ENCODE measurements around the gene OR2W3. TPM values are rescaled to one million over a fixed set of nuclear protein-coding genes. Genes with fewer than 3 reads are reported as not detected.
"Not testable (repeated sequence)": the region's sequence is repeated elsewhere in the genome, so short reads cannot be mapped to it uniquely, and the experiment has no call there.

OR2W3 gene
- total RNA-seq, 4 donors from 2014 or later: 0.49 TPM; not detected in 3

DNA sequence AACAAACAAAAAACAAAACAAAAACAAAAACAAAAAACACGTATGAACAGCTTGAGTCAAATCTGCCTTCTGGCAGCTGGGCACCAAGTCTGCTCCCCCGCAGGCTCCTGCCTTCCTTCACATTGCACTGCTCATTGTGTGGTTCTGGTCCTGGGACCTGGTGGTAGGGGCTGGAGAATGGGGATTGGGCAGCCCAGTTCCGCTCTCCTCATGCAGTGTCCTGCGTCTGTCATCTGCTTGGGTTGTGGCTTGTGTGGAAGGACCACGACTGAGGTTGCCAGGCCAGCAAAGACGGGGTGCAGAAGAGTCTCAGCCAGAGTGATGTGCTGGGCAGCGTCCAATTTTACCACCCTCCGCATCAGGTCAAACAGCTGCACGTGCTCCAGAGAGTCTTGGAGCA is 40.4 kb downstream of the OR2W3 start:
- no peak overlapping the region for H3K27ac ChIP-seq
- H3K4me1 ChIP-seq: no peaks in the 10 kb centered on the region
- no peaks in the 10 kb centered on the region for H3K9me3 ChIP-seq
- no peak for TF ChIP-seq POLR2A (IDR thresholded peaks at IDR 0.05)
- TF ChIP-seq, protein P1, sequence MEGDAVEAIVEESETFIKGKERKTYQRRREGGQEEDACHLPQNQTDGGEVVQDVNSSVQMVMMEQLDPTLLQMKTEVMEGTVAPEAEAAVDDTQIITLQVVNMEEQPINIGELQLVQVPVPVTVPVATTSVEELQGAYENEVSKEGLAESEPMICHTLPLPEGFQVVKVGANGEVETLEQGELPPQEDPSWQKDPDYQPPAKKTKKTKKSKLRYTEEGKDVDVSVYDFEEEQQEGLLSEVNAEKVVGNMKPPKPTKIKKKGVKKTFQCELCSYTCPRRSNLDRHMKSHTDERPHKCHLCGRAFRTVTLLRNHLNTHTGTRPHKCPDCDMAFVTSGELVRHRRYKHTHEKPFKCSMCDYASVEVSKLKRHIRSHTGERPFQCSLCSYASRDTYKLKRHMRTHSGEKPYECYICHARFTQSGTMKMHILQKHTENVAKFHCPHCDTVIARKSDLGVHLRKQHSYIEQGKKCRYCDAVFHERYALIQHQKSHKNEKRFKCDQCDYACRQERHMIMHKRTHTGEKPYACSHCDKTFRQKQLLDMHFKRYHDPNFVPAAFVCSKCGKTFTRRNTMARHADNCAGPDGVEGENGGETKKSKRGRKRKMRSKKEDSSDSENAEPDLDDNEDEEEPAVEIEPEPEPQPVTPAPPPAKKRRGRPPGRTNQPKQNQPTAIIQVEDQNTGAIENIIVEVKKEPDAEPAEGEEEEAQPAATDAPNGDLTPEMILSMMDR (IDR thresholded peaks at IDR 0.05): no peak
- intact Hi-C loops (cut with DNase I; ENCODE audit: low total_unique reads): no loop called here
- no peak for DNase-seq
- H3K4me3 ChIP-seq: no peak overlapping the region
- H3K27me3 ChIP-seq: no peaks in the 10 kb centered on the region
- no peaks in the 10 kb centered on the region for H3K36me3 ChIP-seq

- H3K27me3 ChIP-seq: no peaks in the 10 kb centered on the region
- DNase-seq: no peak
- H3K4me1 ChIP-seq: no peaks in the 10 kb centered on the region
- no peaks in the 10 kb centered on the region for H3K36me3 ChIP-seq
- H3K27ac ChIP-seq: no peak overlapping the region
- intact Hi-C loops (cut with DNase I; ENCODE audit: low total_unique reads): no loop called here
- H3K9me3 ChIP-seq: no peaks in the 10 kb centered on the region
- no peak overlapping the region for H3K4me3 ChIP-seq
- TF ChIP-seq, protein P1 (IDR thresholded peaks at IDR 0.05): no peak
- TF ChIP-seq POLR2A (IDR thresholded peaks at IDR 0.05): no peak
These were observed 41.0 kb downstream of the OR2W3 start for GRCh38 chr1:247936415-247936814.

DNA sequence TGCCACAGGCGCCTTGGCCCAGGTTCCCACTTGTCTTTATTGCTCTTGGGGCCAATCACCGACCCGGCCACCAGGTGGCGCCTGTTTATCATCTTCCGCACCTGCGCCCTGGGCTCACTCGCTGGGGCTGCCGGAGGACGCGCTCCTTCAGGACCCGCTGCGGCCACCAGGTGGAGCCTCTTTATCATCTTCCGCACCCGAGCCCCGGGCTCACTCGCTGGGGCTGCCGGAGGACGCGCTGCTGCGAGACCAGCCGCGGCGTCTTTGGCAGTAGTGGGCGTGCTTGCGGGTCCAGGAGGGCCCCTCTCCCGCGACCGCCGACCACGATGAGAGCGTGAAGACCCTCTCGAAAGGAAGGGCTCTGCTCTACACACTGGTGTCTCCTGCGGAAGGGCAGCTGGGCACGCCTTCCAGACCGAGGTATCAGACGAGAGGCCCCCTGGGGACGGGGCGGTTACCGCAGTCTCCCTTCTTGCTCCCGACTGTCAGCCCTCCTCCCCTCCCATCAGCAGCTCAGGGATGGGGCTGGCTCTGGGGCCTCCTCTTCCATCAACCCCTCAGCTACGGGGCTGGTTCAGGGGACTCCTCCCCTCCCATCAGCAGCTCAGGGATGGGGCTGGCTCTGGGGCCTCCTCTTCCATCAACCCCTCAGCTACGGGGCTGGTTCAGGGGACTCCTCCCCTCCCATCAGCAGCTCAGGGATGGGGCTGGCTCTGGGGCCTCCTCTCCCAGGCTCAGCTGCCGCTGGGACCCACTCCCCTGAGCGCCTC is 41.8 kb downstream of the OR2W3 start:
- H3K27ac ChIP-seq; H3K36me3 ChIP-seq; intact Hi-C loops (cut with DNase I; ENCODE audit: low total_unique reads); H3K4me1 ChIP-seq; H3K9me3 ChIP-seq; H3K27me3 ChIP-seq: not testable (repeated sequence)
- H3K4me3 ChIP-seq: peak overlapping the region in 1 of 2 donors; percentile 21
- TF ChIP-seq, protein P1 (IDR thresholded peaks at IDR 0.05): peak in 2 of 4 experiments; percentile 17 to 47
- DNase-seq: peak; percentile 21 to 29

GRCh38 chr1:247942624-247943023 is 47.2 kb downstream of the OR2W3 start:
- TF ChIP-seq, protein P1 (IDR thresholded peaks at IDR 0.05): no peak
- no peak for TF ChIP-seq POLR2A (IDR thresholded peaks at IDR 0.05)
- Histone ChIP-seq H3K4me1 (no peaks in the 10 kb centered on the region), H3K27me3 (no peaks in the 10 kb centered on the region), H3K27ac (no peak overlapping the region), H3K36me3 (no peaks in the 10 kb centered on the region), H3K4me3 (no peak overlapping the region), H3K9me3 (no peaks in the 10 kb centered on the region)
- DNase-seq: no peak
- intact Hi-C loops (cut with DNase I; ENCODE audit: low total_unique reads): no loop called here

Other genes with a start within 250 kb of the OR2W3 start
- gene OR13G1, start 215.8 kb upstream of the OR2W3 start, total RNA-seq: not detected
- not detected for gene OR6F1, start 178.9 kb upstream of the OR2W3 start, total RNA-seq
- not detected for gene OR14K1, start 157.0 kb upstream of the OR2W3 start, total RNA-seq
- not detected for gene OR14A2, start 147.4 kb upstream of the OR2W3 start, total RNA-seq
- gene OR1C1, start 135.0 kb upstream of the OR2W3 start, total RNA-seq: not detected
- not detected for gene OR14A16, start 71.5 kb upstream of the OR2W3 start, total RNA-seq
- not detected for gene OR11L1, start 53.7 kb upstream of the OR2W3 start, total RNA-seq
- gene TRIM58, start 38.4 kb upstream of the OR2W3 start, total RNA-seq: 10 to 100 TPM in 1 of 4 donors, 1 to 10 TPM in 2, under 1 TPM in 1; 0.88 to 10.3 (median 2.1) TPM
- under 1 TPM in 1 of 4 donors, not detected in 3; 0.40 TPM for gene OR2T8, start 24.7 kb downstream of the OR2W3 start, total RNA-seq
- gene OR2AJ1, start 29.3 kb downstream of the OR2W3 start, total RNA-seq: not detected
- not detected for gene OR2L8, start 53.3 kb downstream of the OR2W3 start, total RNA-seq
- not detected for gene OR2AK2, start 69.6 kb downstream of the OR2W3 start, total RNA-seq
- under 1 TPM in 1 of 4 donors, not detected in 3; 0.14 TPM for gene OR2L5, start 118.1 kb downstream of the OR2W3 start, total RNA-seq
- under 1 TPM in 1 of 4 donors, not detected in 3; 0.30 TPM for gene OR2L2, start 134.5 kb downstream of the OR2W3 start, total RNA-seq
- under 1 TPM in 1 of 4 donors, not detected in 3; 0.15 TPM for gene OR2L3, start 151.2 kb downstream of the OR2W3 start, total RNA-seq
- under 1 TPM in 1 of 4 donors, not detected in 3; 0.21 TPM for gene OR2L13, start 199.6 kb downstream of the OR2W3 start, total RNA-seq
- not detected for gene OR2M5, start 249.6 kb downstream of the OR2W3 start, total RNA-seq